IMR-90 (cell line): ENCODE results near the gene IL19. TPM values are rescaled to one million over a fixed set of nuclear protein-coding genes. Genes with fewer than 3 reads are reported as not detected.

ENCODE experiments used
- ATAC-seq: fragments of 200-7000 bp; cut with Tn5 transposase; 2 replicates; pipeline ENCODE4 v1.9.1; 2020; ENCODE audit warnings: low read depth, mild to moderate bottlenecking, moderate library complexity
- BruUV-seq: library from RNA; stranded (reverse); fragments of 400-500 nt; replicated peaks from 2 replicates; lab custom pipeline; 2021; lab: Mats Ljungman, UMichigan
- CTCF ChIA-PET: fragments of 300-600 bp; formaldehyde crosslinking; extraction: SDS; loops from one replicate; lab custom pipeline; 2021; ENCODE audit warnings: antibody characterized with exemption; lab: Yijun Ruan, JAX
- POLR2A ChIA-PET: fragments of 300-600 bp; sonication (Branson Sonifier 250); formaldehyde crosslinking; loops from one replicate; lab custom pipeline; 2022; ENCODE audit warnings: antibody characterized with exemption; ENCODE audit not compliant: unreplicated experiment; lab: Charles Lee
- DNase-seq: peaks from one replicate; pipeline ENCODE4 v3.0.0; 2013
- H2AFZ ChIP-seq: replicated peaks from 2 replicates; pipeline ENCODE3; 2013; ENCODE audit warnings: low read length, mild to moderate bottlenecking; ENCODE audit not compliant: poor library complexity
- H2AK5ac ChIP-seq: 2 replicates; pipeline ENCODE4 v1.6.1; 2013; ENCODE audit warnings: low read depth, low read length, inconsistent platforms
- H2AK9ac ChIP-seq: replicated peaks from 2 replicates; pipeline ENCODE3; 2013; ENCODE audit warnings: mild to moderate bottlenecking, low read depth, low read length, moderate library complexity; ENCODE audit not compliant: poor library complexity
- H2BK120ac ChIP-seq: 2 replicates; pipeline ENCODE4 v1.6.1; 2013; ENCODE audit warnings: low read depth, low read length, inconsistent platforms
- H2BK15ac ChIP-seq: 3 replicates; pipeline ENCODE4 v1.6.1; 2013; ENCODE audit warnings: low read depth, low read length, inconsistent platforms
- H2BK20ac ChIP-seq: 2 replicates; pipeline ENCODE4 v1.6.1; 2013; ENCODE audit warnings: low read depth, mild to moderate bottlenecking, inconsistent platforms, low read length, moderate library complexity
- H2BK5ac ChIP-seq: 2 replicates; pipeline ENCODE4 v1.6.1; 2013; ENCODE audit warnings: mild to moderate bottlenecking, low read depth, low read length, inconsistent platforms; ENCODE audit not compliant: poor library complexity, severe bottlenecking
- H3K14ac ChIP-seq: replicated peaks from 2 replicates; pipeline ENCODE4 v1.6.1; 2013; ENCODE audit warnings: low read depth, low read length, inconsistent platforms
- H3K18ac ChIP-seq: 2 replicates; pipeline ENCODE4 v1.6.1; 2013; ENCODE audit warnings: low read depth, low read length, control low read depth
- H3K23ac ChIP-seq: 2 replicates; pipeline ENCODE4 v1.6.1; 2013; ENCODE audit warnings: low read depth, low read length, inconsistent platforms
- H3K27ac ChIP-seq: 2 replicates; pipeline ENCODE4 v1.5.1; 2013; ENCODE audit warnings: mild to moderate bottlenecking, control low read depth, low read length; ENCODE audit not compliant: insufficient read depth
- H3K27me3 ChIP-seq: 2 replicates; pipeline ENCODE4 v1.6.1; 2013; ENCODE audit warnings: low read length; ENCODE audit not compliant: control insufficient read depth, insufficient read depth
- H3K36me3 ChIP-seq: 2 replicates; pipeline ENCODE4 v1.6.1; 2013; ENCODE audit warnings: low read length, mixed read lengths; ENCODE audit not compliant: control insufficient read depth, insufficient read depth
- H3K4ac ChIP-seq: 2 replicates; pipeline ENCODE4 v1.6.1; 2013; ENCODE audit warnings: low read depth, low read length, inconsistent platforms
- H3K4me1 ChIP-seq: 2 replicates; pipeline ENCODE4 v1.6.1; 2013; ENCODE audit warnings: low read length, mixed read lengths; ENCODE audit not compliant: control insufficient read depth, insufficient read depth
- H3K4me2 ChIP-seq: 2 replicates; pipeline ENCODE4 v1.6.1; 2013; ENCODE audit warnings: low read depth, mild to moderate bottlenecking, control low read depth, low read length, moderate library complexity
- H3K4me3 ChIP-seq: 2 replicates; pipeline ENCODE4 v1.5.1; 2013; ENCODE audit warnings: low read depth, mild to moderate bottlenecking, control low read depth, low read length, moderate library complexity; ENCODE audit not compliant: insufficient read depth
- H3K56ac ChIP-seq: 2 replicates; pipeline ENCODE4 v1.6.1; 2013; ENCODE audit warnings: low read length, inconsistent platforms; ENCODE audit not compliant: insufficient read depth; ENCODE audit errors: extremely low read depth
- H3K79me1 ChIP-seq, 2 experiments: 2 replicates each; pipeline ENCODE4 v1.6.1; 2013; ENCODE audit warnings: low read length in 2 of 2, inconsistent platforms in 1 of 2, low read depth in 1 of 2
- H3K9ac ChIP-seq: 2 replicates; pipeline ENCODE4 v1.6.1; 2013; ENCODE audit warnings: low read depth, low read length, control low read depth
- H3K9me1 ChIP-seq: 2 replicates; pipeline ENCODE4 v1.6.1; 2013; ENCODE audit warnings: low read length, inconsistent platforms; ENCODE audit not compliant: insufficient read depth
- H3K9me3 ChIP-seq: 2 replicates; pipeline ENCODE4 v1.6.1; 2013; ENCODE audit warnings: low read length; ENCODE audit not compliant: control insufficient read depth, insufficient read depth
- H4K20me1 ChIP-seq: 2 replicates; pipeline ENCODE4 v1.6.1; 2013; ENCODE audit warnings: low read length, inconsistent platforms; ENCODE audit not compliant: insufficient read depth
- H4K5ac ChIP-seq: 2 replicates; pipeline ENCODE4 v1.6.1; 2013; ENCODE audit warnings: mild to moderate bottlenecking, low read depth, low read length, control low read depth
- H4K8ac ChIP-seq, 2 experiments: 2 replicates each; pipeline ENCODE4 v1.6.1; 2013; ENCODE audit warnings: low read depth in 2 of 2, low read length in 2 of 2, control low read depth in 1 of 2, inconsistent platforms in 1 of 2
- H4K91ac ChIP-seq: 2 replicates; pipeline ENCODE4 v1.6.1; 2013; ENCODE audit warnings: low read depth, low read length, inconsistent platforms; ENCODE audit not compliant: insufficient read depth
- BHLHE40 ChIP-seq: fragments of 150-350 bp; IDR thresholded peaks from 2 replicates; pipeline ENCODE4 v1.6.1; 2016; ENCODE audit warnings: mild to moderate bottlenecking, low read depth, low read length
- CHD1 ChIP-seq: IDR thresholded peaks from 2 replicates; pipeline ENCODE4 v1.6.1; 2012; ENCODE audit warnings: low read depth, low read length, improper control_type of control experiment
- CTCF ChIP-seq: conservative IDR thresholded peaks from 2 replicates; pipeline ENCODE4 v1.5.1; 2012; ENCODE audit warnings: mild to moderate bottlenecking, low read depth, low read length, improper control_type of control experiment
- ELK1 ChIP-seq: fragments of 150-350 bp; IDR thresholded peaks from 2 replicates; pipeline ENCODE4 v1.6.1; 2016; ENCODE audit warnings: low read depth, mild to moderate bottlenecking, low read length, moderate library complexity, borderline replicate concordance
- FOS ChIP-seq: fragments of 150-350 bp; IDR thresholded peaks from 2 replicates; pipeline ENCODE4 v1.6.1; 2016; ENCODE audit warnings: low read depth, low read length
- MAFK ChIP-seq: IDR thresholded peaks from 2 replicates; pipeline ENCODE4 v1.6.1; 2012; ENCODE audit warnings: low read depth, low read length, improper control_type of control experiment
- MXI1 ChIP-seq: IDR thresholded peaks from 2 replicates; pipeline ENCODE4 v1.6.1; 2012; ENCODE audit warnings: low read depth, mild to moderate bottlenecking, low read length, moderate library complexity, borderline replicate concordance
- NFE2L2 ChIP-seq: fragments of 150-350 bp; IDR thresholded peaks from 2 replicates; pipeline ENCODE4 v1.6.1; 2016; ENCODE audit warnings: low read depth, mild to moderate bottlenecking, low read length
- RAD21 ChIP-seq: IDR thresholded peaks from 2 replicates; pipeline ENCODE4 v1.6.1; 2012; ENCODE audit warnings: low read length, improper control_type of control experiment
- RCOR1 ChIP-seq: IDR thresholded peaks from 2 replicates; pipeline ENCODE4 v1.6.1; 2012; ENCODE audit warnings: mild to moderate bottlenecking, low read length, improper control_type of control experiment; ENCODE audit not compliant: insufficient replicate concordance
- RFX5 ChIP-seq: IDR thresholded peaks from 2 replicates; pipeline ENCODE4 v1.8.0; 2012; ENCODE audit warnings: low read depth, mild to moderate bottlenecking, low read length, moderate library complexity
- SMC3 ChIP-seq: fragments of 150-350 bp; IDR thresholded peaks from 2 replicates; pipeline ENCODE4 v1.6.1; 2016; ENCODE audit warnings: low read depth, mild to moderate bottlenecking, antibody characterized with exemption, low read length, moderate library complexity
- WGBS, 2 experiments: methylation state at CpG; one replicate each; pipeline versions ENCODE4 v1.1.5 to v1.1.7; 2013; ENCODE audit warnings: missing lambda C conversion rate in 2 of 2; ENCODE audit not compliant: insufficient read length in 1 of 2; ENCODE audit errors: extremely low coverage in 2 of 2; 5-methylcytosine and 5-hydroxymethylcytosine counted together
- dilution Hi-C: fragments of 300-500 bp; cut with HindIII; formaldehyde crosslinking; loops from one replicate; pipeline ENCODE4 v1.14.3; 2018; ENCODE audit warnings: low sequenced_read_pairs; ENCODE audit not compliant: unreplicated experiment
- in situ Hi-C: fragments of 300-500 bp; cut with MboI; formaldehyde crosslinking; loops from 3 replicates; pipeline ENCODE4 v1.14.3; 2019; ENCODE audit warnings: low sequenced_read_pairs, inconsistent platforms, mixed read lengths
- intact Hi-C: fragments of 100-400 bp; cut with micrococcal nuclease; formaldehyde crosslinking; loops from 2 replicates; pipeline ENCODE4 v1.10.0; 2022
- polyA plus RNA-seq, 3 experiments: library from polyadenylated mRNA; depleted of rRNA; stranded (reverse); fragments of >200 nt; gene quantifications; 2 replicates each; pipeline ENCODE4 v1.2.3, GENCODE V29; 2012; ENCODE audit warnings: low replicate concordance in 1 of 3
- total RNA-seq: library from RNA; depleted of rRNA; stranded (reverse); fragments of >200 nt; gene quantifications from 2 replicates; pipeline ENCODE4 v1.2.3, GENCODE V29; 2012

The IL19 gene
- total and polyA plus RNA-seq, 2 of the 4 experiments (the other 2 are of a cell fraction), result not detected

GRCh38 chr1:206816390-206817287 is 46.1 kb downstream of the IL19 start:
- peaks cover 2% of the 10 kb centered on the region; the same call in 1 of the 2 replicates for H3K9me3 ChIP-seq
- 0 out of 2 replicates have a peak overlapping the region, but pooled peaks have one; percentile 15 for H2AK5ac ChIP-seq
- H3K27ac ChIP-seq, result no peak overlapping the region
- no peaks in the 10 kb centered on the region for H3K79me1 ChIP-seq
- CTCF ChIA-PET, result interaction anchor here (0.6 to 1.2 kb wide), 2 partner anchors 48 to 149 kb away, joined by 4 read pairs; partner anchors contain the start of gene IL20
- ATAC-seq, result no peak
- H4K91ac ChIP-seq, result no peak overlapping the region
- H3K9me1 ChIP-seq, result no peaks in the 10 kb centered on the region
- POLR2A ChIA-PET, result no interaction called here
- 100% methylated on average over 1 of the region's 4 CpGs; no CpG with 5 or more reads in 1 of the 2 experiments for WGBS, 2 experiments
- no TSS peak for BruUV-seq
- no peak overlapping the region for H4K5ac ChIP-seq
- in situ Hi-C loops (no loop called here), intact Hi-C loops (no loop called here), dilution Hi-C loops (no loop called here)
- H2AFZ ChIP-seq, result no peak overlapping the region
- H3K36me3 ChIP-seq, result no peaks in the 10 kb centered on the region
- H3K23ac ChIP-seq, result peak overlapping the region; percentile 65; the same call in 1 of the 2 replicates
- H2BK120ac ChIP-seq, result no peak overlapping the region; the same call in 1 of the 2 replicates
- H2AK9ac ChIP-seq, result no peak overlapping the region
- H3K4me3 ChIP-seq, result no peak overlapping the region
- 0 out of 2 replicates have a peak overlapping the region, but pooled peaks have one; percentile 40 for H2BK20ac ChIP-seq
- H3K4me2 ChIP-seq, result peak overlapping the region; percentile 37; the same call in 1 of the 2 replicates
- H3K9ac ChIP-seq, result no peak overlapping the region
- peak; percentile 40 for DNase-seq
- H3K4me1 ChIP-seq, result peaks cover 2% of the 10 kb centered on the region; the same call in 1 of the 2 replicates
- H3K4ac ChIP-seq, result peak overlapping the region; percentile 40; the same call in 1 of the 2 replicates
- peak overlapping the region; percentile 69; the same call in 1 of the 2 replicates for H3K14ac ChIP-seq
- H2BK5ac ChIP-seq, result no peak overlapping the region
- H2BK15ac ChIP-seq, result 0 out of 3 replicates have a peak overlapping the region, but pooled peaks have one; percentile 5
- H3K27me3 ChIP-seq, result no peaks in the 10 kb centered on the region; the same call in 1 of the 2 replicates
- H3K18ac ChIP-seq, result no peak overlapping the region
- no peaks in the 10 kb centered on the region for H4K20me1 ChIP-seq
- no peak overlapping the region; the same call in 1 of the 2 replicates for H3K56ac ChIP-seq
- no peak overlapping the region; a peak in 1 of 4 replicates for H4K8ac ChIP-seq
- no peak for TF ChIP-seq RAD21
- TF ChIP-seq BHLHE40, result no peak
- TF ChIP-seq RCOR1, result no peak
- TF ChIP-seq MXI1, result no peak
- TF ChIP-seq SMC3, result no peak
- no peak for TF ChIP-seq RFX5
- no peak for TF ChIP-seq CHD1
- no peak for TF ChIP-seq NFE2L2
- no peak for TF ChIP-seq FOS
- no peak for TF ChIP-seq ELK1
- no peak for TF ChIP-seq MAFK
- no peak for TF ChIP-seq CTCF
